OCI-LY7 (cell line): ENCODE measurements around the gene ARVCF. TPM values are rescaled to one million over a fixed set of nuclear protein-coding genes. Genes with fewer than 3 reads are reported as not detected.

Source experiments
- BruUV-seq: library from RNA; stranded (reverse); fragments of 400-500 nt; replicated peaks from 2 replicates; lab custom pipeline; 2021; lab: Mats Ljungman, UMichigan
- CTCF ChIA-PET: fragments of 300-600 bp; sonication (Branson Sonifier 250); formaldehyde crosslinking; loops from one replicate; lab custom pipeline; 2022; ENCODE audit warnings: antibody characterized with exemption; ENCODE audit not compliant: unreplicated experiment; lab: Charles Lee
- POLR2A ChIA-PET: fragments of 300-600 bp; sonication (Branson Sonifier 250); formaldehyde crosslinking; loops from one replicate; lab custom pipeline; 2022; ENCODE audit warnings: antibody characterized with exemption; lab: Charles Lee
- DNase-seq: peaks from one replicate; pipeline ENCODE4 v3.0.0-alpha.2; 2015; ENCODE audit warnings: low spot score
- H2AFZ ChIP-seq: fragments of 200-600 bp; sonication (generic), shearing (Covaris generic); 2 replicates; pipeline ENCODE4 v1.6.1; 2014; ENCODE audit warnings: mild to moderate bottlenecking, antibody characterized with exemption, low read length, moderate library complexity
- H3K27ac ChIP-seq: fragments of 200-600 bp; sonication (generic); 2 replicates; pipeline ENCODE4 v1.5.1; 2014; ENCODE audit warnings: mixed run types, low read depth, mild to moderate bottlenecking, moderate library complexity, low read length, inconsistent platforms; ENCODE audit not compliant: poor library complexity, severe bottlenecking
- H3K36me3 ChIP-seq: fragments of 200-600 bp; sonication (generic); 2 replicates; pipeline ENCODE4 v1.6.1; 2014; ENCODE audit warnings: mild to moderate bottlenecking, antibody characterized with exemption, low read length, moderate library complexity, mixed read lengths; ENCODE audit not compliant: insufficient read depth
- H3K4me1 ChIP-seq: fragments of 200-600 bp; sonication (generic); 2 replicates; pipeline ENCODE4 v1.5.1; 2014; ENCODE audit warnings: mild to moderate bottlenecking, low read length; ENCODE audit not compliant: insufficient read depth, poor library complexity, severe bottlenecking
- H3K4me2 ChIP-seq: fragments of 200-600 bp; sonication (generic); 2 replicates; pipeline ENCODE4 v1.6.1; 2014; ENCODE audit warnings: mild to moderate bottlenecking, low read length
- H3K4me3 ChIP-seq: fragments of 200-600 bp; sonication (generic); 2 replicates; pipeline ENCODE4 v1.5.1; 2014; ENCODE audit warnings: mild to moderate bottlenecking, low read depth, low read length; ENCODE audit not compliant: poor library complexity, severe bottlenecking
- H3K79me2 ChIP-seq: fragments of 200-600 bp; sonication (generic); 2 replicates; pipeline ENCODE4 v1.6.1; 2016; ENCODE audit warnings: low read depth, mild to moderate bottlenecking, low read length, moderate library complexity, mixed read lengths; ENCODE audit not compliant: insufficient read depth
- H3K9me2 ChIP-seq: fragments of 200-600 bp; sonication (generic); 2 replicates; pipeline ENCODE4 v1.6.1; 2016; ENCODE audit warnings: mild to moderate bottlenecking, low read length, mixed read lengths; ENCODE audit not compliant: insufficient read depth
- H3K9me3 ChIP-seq: fragments of 200-600 bp; sonication (generic); 2 replicates; pipeline ENCODE4 v1.6.1; 2014; ENCODE audit warnings: mild to moderate bottlenecking, mixed run types, low read length, mixed read lengths
- H4K20me1 ChIP-seq: fragments of 200-600 bp; sonication (generic); 2 replicates; pipeline ENCODE4 v1.6.1; 2014; ENCODE audit warnings: mild to moderate bottlenecking, antibody characterized with exemption, low read length, moderate library complexity, mixed read lengths; ENCODE audit not compliant: insufficient read depth
- CTCF ChIP-seq: fragments of 200-600 bp; sonication (generic); conservative IDR thresholded peaks from 2 replicates; pipeline ENCODE4 v1.5.1; 2014; ENCODE audit warnings: mild to moderate bottlenecking, antibody characterized with exemption, low read length, moderate library complexity, mixed read lengths
- EZH2phosphoT487 ChIP-seq: fragments of 200-600 bp; sonication (generic); IDR thresholded peaks from 2 replicates; pipeline ENCODE4 v1.6.1; 2018; ENCODE audit warnings: low read depth, borderline replicate concordance, mild to moderate bottlenecking, mixed run types, antibody characterized with exemption, low read length, moderate library complexity, mixed read lengths
- intact Hi-C: fragments of 100-400 bp; cut with micrococcal nuclease; formaldehyde crosslinking; loops from one replicate; pipeline ENCODE4 v1.10.0; 2022; ENCODE audit not compliant: unreplicated experiment
- total RNA-seq, 2 experiments: library from RNA; depleted of rRNA in 1 of 2; stranded (reverse); fragments of >200 nt in 1 of 2; shearing (Covaris generic) in 1 of 2; gene quantifications; 2 replicates each; pipeline ENCODE4 v1.2.3, GENCODE V29; 2014 to 2022

The ARVCF gene
- total RNA-seq, 2 experiments from 2014 or later = 2.9 to 3.8 TPM

GRCh38 chr22:19998232-19998951 is 18.2 kb downstream of the ARVCF start:
- ChIA-PET CTCF (interaction anchor here (0.7 kb wide), 1 partner anchor 22 kb away, joined by 7 read pairs; no protein-coding TSS in a partner anchor), POLR2A (no interaction called here)
- Histone ChIP-seq H2AFZ (no peak overlapping the region), H3K79me2 (no peaks in the 10 kb centered on the region), H3K4me3 (no peak overlapping the region), H3K4me2 (no peak overlapping the region), H3K9me2 (no peaks in the 10 kb centered on the region), H3K9me3 (peaks cover 8% of the 10 kb centered on the region; the same call in 1 of the 2 replicates), H3K4me1 (no peaks in the 10 kb centered on the region), H3K27ac (no peak overlapping the region), H4K20me1 (no peaks in the 10 kb centered on the region), H3K36me3 (no peaks in the 10 kb centered on the region)
- TF ChIP-seq CTCF (no peak), EZH2phosphoT487 (no peak)
- DNase-seq = no peak
- intact Hi-C loops = no loop called here
- no TSS peak for BruUV-seq

- Histone ChIP-seq H4K20me1 (no peaks in the 10 kb centered on the region), H3K9me3 (peaks cover under 1% of the 10 kb centered on the region; the same call in 1 of the 2 replicates), H3K79me2 (no peaks in the 10 kb centered on the region), H3K4me1 (no peaks in the 10 kb centered on the region), H3K27ac (no peak overlapping the region), H3K4me2 (no peak overlapping the region), H2AFZ (no peak overlapping the region), H3K9me2 (no peaks in the 10 kb centered on the region), H3K36me3 (no peaks in the 10 kb centered on the region), H3K4me3 (no peak overlapping the region)
- TF ChIP-seq CTCF (no peak), EZH2phosphoT487 (no peak)
- CTCF ChIA-PET = no interaction called here
- POLR2A ChIA-PET = no interaction called here
- BruUV-seq = no TSS peak
- no peak for DNase-seq
- intact Hi-C loops = no loop called here
Observed at GRCh38 chr22:19997561-19998231, 18.9 kb downstream of the ARVCF start.
